ENCODE measurements around the gene ITGBL1. TPM values are rescaled to one million over a fixed set of nuclear protein-coding genes. Genes with fewer than 3 reads are reported as not detected.
A peak's percentile ranks its signal among the peaks of the same experiment; 100 is the strongest.

The ITGBL1 gene
- total RNA-seq, 6 experiments from 2014 or later: 0.64 to 3.8 (median 1.6) TPM

DNA sequence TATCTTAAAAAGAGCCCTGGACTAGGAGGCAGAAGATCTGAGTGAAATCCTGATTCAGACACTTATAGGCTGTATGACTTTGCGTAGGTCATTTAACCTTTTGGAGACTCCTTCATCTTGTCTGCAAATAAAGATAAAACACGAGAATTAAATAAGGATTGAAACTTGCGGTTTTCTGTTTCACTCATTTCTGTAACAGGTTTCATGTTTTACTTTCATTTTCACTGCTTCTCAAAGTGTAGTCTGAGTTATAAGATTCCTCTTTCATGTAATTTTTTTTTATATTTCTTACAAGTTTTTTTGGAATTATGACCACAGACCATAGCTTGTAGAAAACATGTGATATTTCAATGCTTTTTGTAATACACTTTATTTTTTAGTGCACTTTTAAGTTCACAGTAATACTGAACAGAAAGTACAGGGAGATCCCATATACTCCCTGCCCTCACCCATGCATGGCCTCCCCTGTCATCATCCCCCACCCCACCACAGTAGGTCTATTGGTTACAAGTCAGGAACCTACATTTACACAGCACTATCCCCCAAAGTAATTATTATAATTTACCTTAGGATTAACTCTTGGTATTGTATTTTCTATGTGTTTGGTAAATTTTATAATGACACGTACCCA, 174.6 kb downstream of the ITGBL1 start:
- ATAC-seq (peak; percentile 62 to 82 (median 76)), DNase-seq (no peak)
- 7% methylated on average over 4 of the region's 4 CpGs for WGBS (ENCODE audit: insufficient coverage, low coverage, low lambda C conversion rate, missing lambda C conversion rate)
- TF ChIP-seq POLR2A (IDR thresholded peaks at IDR 0.05): no peak
- TF ChIP-seq, protein P1, sequence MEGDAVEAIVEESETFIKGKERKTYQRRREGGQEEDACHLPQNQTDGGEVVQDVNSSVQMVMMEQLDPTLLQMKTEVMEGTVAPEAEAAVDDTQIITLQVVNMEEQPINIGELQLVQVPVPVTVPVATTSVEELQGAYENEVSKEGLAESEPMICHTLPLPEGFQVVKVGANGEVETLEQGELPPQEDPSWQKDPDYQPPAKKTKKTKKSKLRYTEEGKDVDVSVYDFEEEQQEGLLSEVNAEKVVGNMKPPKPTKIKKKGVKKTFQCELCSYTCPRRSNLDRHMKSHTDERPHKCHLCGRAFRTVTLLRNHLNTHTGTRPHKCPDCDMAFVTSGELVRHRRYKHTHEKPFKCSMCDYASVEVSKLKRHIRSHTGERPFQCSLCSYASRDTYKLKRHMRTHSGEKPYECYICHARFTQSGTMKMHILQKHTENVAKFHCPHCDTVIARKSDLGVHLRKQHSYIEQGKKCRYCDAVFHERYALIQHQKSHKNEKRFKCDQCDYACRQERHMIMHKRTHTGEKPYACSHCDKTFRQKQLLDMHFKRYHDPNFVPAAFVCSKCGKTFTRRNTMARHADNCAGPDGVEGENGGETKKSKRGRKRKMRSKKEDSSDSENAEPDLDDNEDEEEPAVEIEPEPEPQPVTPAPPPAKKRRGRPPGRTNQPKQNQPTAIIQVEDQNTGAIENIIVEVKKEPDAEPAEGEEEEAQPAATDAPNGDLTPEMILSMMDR (IDR thresholded peaks at IDR 0.05): no peak
- intact Hi-C loops (cut with DNase I): no loop called here
- H3K27ac ChIP-seq: peak overlapping the region; percentile 18 to 54 (median 42)
- no peaks in the 10 kb centered on the region for H3K27me3 ChIP-seq
- no peaks in the 10 kb centered on the region for H3K9me3 ChIP-seq
- no peaks in the 10 kb centered on the region for H3K36me3 ChIP-seq
- H3K4me1 ChIP-seq: peaks cover 0 to 18% (median 5%) of the 10 kb centered on the region in 4 donors
- peak overlapping the region; percentile 13 to 46 (median 32) for H3K4me3 ChIP-seq

DNA sequence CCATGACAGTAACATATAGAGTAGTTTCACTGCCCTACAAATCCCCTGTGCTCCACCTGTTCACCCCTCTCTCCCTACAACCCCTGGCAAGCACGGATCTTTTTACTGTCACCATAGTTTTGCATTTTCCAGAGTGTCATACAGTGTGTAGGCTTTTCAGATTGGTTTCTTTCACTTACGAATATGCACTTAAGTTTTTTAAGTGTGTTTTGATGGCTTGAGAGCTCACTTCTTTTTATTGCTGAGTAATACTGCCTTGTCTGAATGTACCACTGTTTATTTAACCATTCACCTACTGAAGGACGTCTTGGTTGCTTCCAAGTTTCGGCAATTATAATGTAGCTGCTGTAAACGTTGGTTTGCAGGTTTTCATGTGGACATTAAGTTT, 175.1 kb downstream of the ITGBL1 start:
- Histone ChIP-seq H3K27me3 (no peaks in the 10 kb centered on the region), H3K9me3 (no peaks in the 10 kb centered on the region), H3K4me3 (peak overlapping the region in 1 of 3 donors; percentile 46), H3K4me1 (peaks cover 0 to 18% (median 5%) of the 10 kb centered on the region in 4 donors), H3K27ac (peak overlapping the region; percentile 18 to 54 (median 42)), H3K36me3 (no peaks in the 10 kb centered on the region)
- DNase-seq (no peak), ATAC-seq (peak; percentile 15 to 56 (median 42))
- 18% methylated on average over 5 of the region's 5 CpGs for WGBS (ENCODE audit: insufficient coverage, low coverage, low lambda C conversion rate, missing lambda C conversion rate)
- intact Hi-C loops (cut with DNase I): no loop called here
- TF ChIP-seq, protein P1 (IDR thresholded peaks at IDR 0.05): no peak
- TF ChIP-seq POLR2A (IDR thresholded peaks at IDR 0.05): no peak

DNA sequence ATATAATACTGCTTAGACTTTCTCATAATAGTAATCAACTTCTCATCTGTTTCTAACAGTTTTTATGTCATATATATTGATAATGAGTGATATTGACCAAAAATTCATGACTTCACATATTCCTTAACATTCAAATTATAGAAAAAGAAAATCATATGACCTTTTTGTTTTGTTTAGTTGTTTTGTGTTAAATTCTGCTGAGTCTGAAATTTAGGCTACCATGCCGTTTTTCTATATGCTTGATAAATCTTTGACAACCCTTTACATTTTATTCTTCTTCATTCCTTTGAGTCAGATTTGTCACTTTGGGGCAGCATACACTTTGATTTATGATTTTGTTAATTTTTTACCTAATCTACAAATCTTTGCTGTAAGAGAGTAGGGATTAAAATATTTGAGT, 176.4 kb downstream of the ITGBL1 start:
- Histone ChIP-seq H3K27ac (no peak overlapping the region), H3K9me3 (no peaks in the 10 kb centered on the region), H3K27me3 (no peaks in the 10 kb centered on the region), H3K4me3 (no peak overlapping the region), H3K36me3 (no peaks in the 10 kb centered on the region), H3K4me1 (peaks cover 0 to 11% (median 2%) of the 10 kb centered on the region in 4 donors)
- no peak for TF ChIP-seq POLR2A (IDR thresholded peaks at IDR 0.05)
- TF ChIP-seq, protein P1 (IDR thresholded peaks at IDR 0.05): no peak
- DNase-seq (no peak), ATAC-seq (no peak)
- intact Hi-C loops (cut with DNase I): no loop called here
- 73% methylated on average over 1 of the region's 1 CpG for WGBS (ENCODE audit: insufficient coverage, low coverage, low lambda C conversion rate, missing lambda C conversion rate)

DNA sequence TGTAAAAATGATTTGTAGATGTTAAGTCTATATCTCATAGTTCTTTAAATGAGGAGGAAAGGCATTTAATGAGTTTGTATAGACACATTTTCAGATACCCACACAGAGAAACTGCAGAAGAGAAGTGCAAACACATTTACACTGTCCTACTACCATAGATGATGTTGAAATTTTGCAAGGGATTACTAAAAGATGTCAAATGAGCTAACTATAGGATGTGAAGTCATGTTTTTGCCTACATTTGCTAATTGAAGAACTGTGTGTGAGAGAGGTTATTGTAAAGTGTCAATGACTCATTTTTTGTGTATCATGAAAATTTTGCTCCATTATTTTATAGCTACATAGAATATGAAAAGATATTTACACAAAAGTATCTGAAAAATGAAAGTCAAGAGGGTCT, 178.9 kb downstream of the ITGBL1 start:
- H3K36me3 ChIP-seq: no peaks in the 10 kb centered on the region
- no peaks in the 10 kb centered on the region for H3K9me3 ChIP-seq
- no peak for DNase-seq
- H3K27ac ChIP-seq: no peak overlapping the region
- H3K4me1 ChIP-seq: no peaks in the 10 kb centered on the region
- H3K4me3 ChIP-seq: no peak overlapping the region
- intact Hi-C loops (cut with DNase I): no loop called here
- ATAC-seq: no peak
- H3K27me3 ChIP-seq: no peaks in the 10 kb centered on the region
- TF ChIP-seq, protein P1 (IDR thresholded peaks at IDR 0.05): no peak
- TF ChIP-seq POLR2A (IDR thresholded peaks at IDR 0.05): no peak
